Peyer's patch (tissue), 4 donors: ENCODE results near the gene DGCR8. TPM values are rescaled to one million over a fixed set of nuclear protein-coding genes. Genes with fewer than 3 reads are reported as not detected.

Source experiments
- DNase-seq, 3 donors: peaks; one replicate each; pipeline ENCODE4 v3.0.0-alpha.2; 2017 to 2019
- H3K27ac ChIP-seq, 4 donors: fragments of 200-600 bp; sonication (generic); one replicate each; pipeline ENCODE4 v1.5.1; 2016 to 2019
- H3K27me3 ChIP-seq, 2 donors: fragments of 200-600 bp; sonication (generic); one replicate each; pipeline ENCODE4 v1.5.1; 2019
- H3K36me3 ChIP-seq, 3 donors: fragments of 200-600 bp; sonication (generic); one replicate each; pipeline ENCODE4 v1.5.1; 2016 to 2019
- H3K4me1 ChIP-seq, 4 donors: fragments of 200-600 bp; sonication (generic); one replicate each; pipeline ENCODE4 v1.5.1; 2016 to 2019
- H3K4me3 ChIP-seq, 4 donors: fragments of 200-600 bp; sonication (generic); 1 replicate in 3 of 4; 2 replicates in 1 of 4; pipeline ENCODE4 v1.5.1; 2016 to 2019; ENCODE audit warnings: mild to moderate bottlenecking in 1 of 4
- H3K9me3 ChIP-seq, 4 donors: fragments of 200-600 bp; sonication (generic); one replicate each; pipeline ENCODE4 v1.5.1; 2016 to 2019; ENCODE audit warnings: mild to moderate bottlenecking in 1 of 4
- POLR2A ChIP-seq, 2 donors: fragments of 450-650 bp; IDR thresholded peaks; one replicate each; pipeline ENCODE4 v1.5.1; 2017; ENCODE audit warnings: antibody characterized with exemption in 2 of 2, mild to moderate bottlenecking in 2 of 2, moderate library complexity in 2 of 2
- total RNA-seq, 4 donors: library from RNA; depleted of rRNA; stranded (reverse); fragments of >200 nt; gene quantifications; one replicate each; pipeline ENCODE4 v1.1.0, GENCODE V29; 2016
- TF ChIP-seq, protein P1 (sequence below), 6 experiments: fragments of 450-650 bp in 4 of 6; fragments of 200-600 bp in 2 of 6; sonication (generic) in 1 of 6; IDR thresholded peaks; one replicate each; pipeline ENCODE4 v1.5.1; 2017 to 2019; ENCODE audit warnings: antibody characterized with exemption in 6 of 6, mild to moderate bottlenecking in 3 of 6, moderate library complexity in 1 of 6

Gene DGCR8
- total RNA-seq, 4 donors from 2014 or later: 40.6 to 138 (median 64.9) TPM

DNA sequence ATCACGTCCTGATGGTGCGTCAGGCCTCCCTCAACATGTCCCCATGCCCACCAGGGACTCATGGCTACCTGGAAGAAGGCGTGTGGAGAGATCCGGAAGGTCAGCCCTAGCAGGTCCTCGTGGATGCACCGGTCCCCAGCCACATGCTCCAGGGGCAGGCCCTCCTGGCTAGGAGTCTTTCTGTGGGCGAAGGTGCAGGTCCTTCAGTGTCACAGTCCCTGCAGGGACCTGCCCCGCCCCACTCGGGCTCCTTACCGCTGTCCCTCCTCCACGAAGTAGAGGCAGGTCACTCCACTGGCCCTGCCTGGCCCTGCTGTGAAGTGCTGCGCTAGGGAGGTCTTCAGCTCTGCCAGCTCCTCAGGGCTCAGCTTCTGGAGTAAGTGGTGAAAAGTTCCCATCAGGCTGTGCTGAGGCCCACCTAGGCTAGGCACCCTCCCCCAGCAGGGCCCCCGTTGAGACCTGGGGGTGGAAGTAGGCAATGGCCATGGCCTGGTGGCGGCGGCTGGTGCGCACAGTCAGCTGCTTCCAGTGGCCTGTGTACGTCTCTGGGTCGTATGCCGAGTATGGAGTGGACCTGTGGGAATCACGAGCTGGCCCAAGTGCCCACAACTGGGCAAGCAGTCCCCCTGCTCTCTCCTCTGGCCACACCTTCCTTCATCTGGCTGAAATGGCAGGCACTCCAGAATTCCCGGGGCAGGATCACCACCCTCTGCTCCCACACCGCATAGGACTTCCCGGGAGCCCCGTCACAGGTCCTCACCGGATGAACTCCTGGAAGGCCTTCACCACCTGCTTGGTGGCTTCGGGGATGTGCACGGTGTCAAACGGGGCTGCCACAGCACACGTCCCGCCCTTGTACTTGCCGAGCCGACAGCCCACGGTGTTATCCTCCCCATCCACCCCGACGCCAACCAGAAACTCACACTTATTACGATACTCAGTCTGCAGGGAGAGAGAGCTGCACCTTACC is 34.8 kb downstream of the DGCR8 start:
- Histone ChIP-seq H3K9me3 (no peaks in the 10 kb centered on the region), H3K4me1 (peaks cover 6 to 34% (median 17%) of the 10 kb centered on the region in 4 donors), H3K27ac (no peak overlapping the region), H3K4me3 (no peak overlapping the region), H3K36me3 (peaks cover 0 to 66% (median 0%) of the 10 kb centered on the region in 3 donors), H3K27me3 (no peaks in the 10 kb centered on the region)
- DNase-seq: no peak
- TF ChIP-seq, protein P1, sequence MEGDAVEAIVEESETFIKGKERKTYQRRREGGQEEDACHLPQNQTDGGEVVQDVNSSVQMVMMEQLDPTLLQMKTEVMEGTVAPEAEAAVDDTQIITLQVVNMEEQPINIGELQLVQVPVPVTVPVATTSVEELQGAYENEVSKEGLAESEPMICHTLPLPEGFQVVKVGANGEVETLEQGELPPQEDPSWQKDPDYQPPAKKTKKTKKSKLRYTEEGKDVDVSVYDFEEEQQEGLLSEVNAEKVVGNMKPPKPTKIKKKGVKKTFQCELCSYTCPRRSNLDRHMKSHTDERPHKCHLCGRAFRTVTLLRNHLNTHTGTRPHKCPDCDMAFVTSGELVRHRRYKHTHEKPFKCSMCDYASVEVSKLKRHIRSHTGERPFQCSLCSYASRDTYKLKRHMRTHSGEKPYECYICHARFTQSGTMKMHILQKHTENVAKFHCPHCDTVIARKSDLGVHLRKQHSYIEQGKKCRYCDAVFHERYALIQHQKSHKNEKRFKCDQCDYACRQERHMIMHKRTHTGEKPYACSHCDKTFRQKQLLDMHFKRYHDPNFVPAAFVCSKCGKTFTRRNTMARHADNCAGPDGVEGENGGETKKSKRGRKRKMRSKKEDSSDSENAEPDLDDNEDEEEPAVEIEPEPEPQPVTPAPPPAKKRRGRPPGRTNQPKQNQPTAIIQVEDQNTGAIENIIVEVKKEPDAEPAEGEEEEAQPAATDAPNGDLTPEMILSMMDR (IDR thresholded peaks at IDR 0.05): no peak
- no peak for TF ChIP-seq POLR2A (IDR thresholded peaks at IDR 0.05)

DNA sequence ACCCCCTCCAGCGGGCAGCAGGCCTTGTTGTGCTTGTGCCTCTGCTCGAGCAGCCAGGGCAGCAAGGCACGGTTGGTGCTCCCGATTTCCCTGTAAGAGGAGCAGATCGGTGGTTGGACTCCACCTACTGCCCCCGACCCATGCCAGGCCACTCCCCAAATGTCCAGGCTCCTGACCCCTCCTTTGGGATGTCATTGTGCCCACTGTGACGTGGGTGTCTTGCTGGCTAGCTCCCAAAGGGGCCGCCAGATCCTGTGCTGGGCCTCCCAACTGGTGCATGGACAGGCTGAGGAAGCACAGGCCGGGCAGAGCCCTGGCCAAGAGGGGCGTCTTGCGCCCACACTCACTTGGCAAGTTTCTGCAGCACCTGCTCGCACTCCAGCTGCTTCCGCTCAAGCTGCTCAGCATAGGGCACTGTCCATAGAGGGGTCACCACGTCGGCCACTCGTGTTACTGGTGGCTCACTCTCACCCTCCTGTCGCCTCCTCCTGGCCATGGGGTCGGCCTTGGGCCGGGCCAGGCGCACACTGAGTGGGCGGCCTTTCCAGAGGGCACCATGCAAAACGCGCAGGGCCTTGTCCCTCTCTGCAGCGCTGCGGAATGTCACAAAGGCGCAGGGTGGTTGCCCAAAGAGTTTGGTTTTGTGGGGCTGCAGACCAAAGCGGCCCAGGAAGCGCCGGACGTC is 35.8 kb downstream of the DGCR8 start, which contains the start of gene RANBP1:
RANBP1 (plus strand) TSS at position 414 of the 685 bp plus-strand sequence; CDS start at position 495, 81 bp downstream.
- Histone ChIP-seq H3K27me3 (no peaks in the 10 kb centered on the region), H3K4me1 (peaks cover 6 to 34% (median 17%) of the 10 kb centered on the region in 4 donors), H3K4me3 (peak within 1 kb of the TSS; percentile 71 to 83 (median 80)), H3K9me3 (no peaks in the 10 kb centered on the region), H3K27ac (peak within 1 kb of the TSS; percentile 82 to 85 (median 82)), H3K36me3 (peaks cover 0 to 68% (median 0%) of the 10 kb centered on the region in 3 donors)
- TF ChIP-seq, protein P1 (IDR thresholded peaks at IDR 0.05): no peak
- TF ChIP-seq POLR2A (IDR thresholded peaks at IDR 0.05): no peak
- DNase-seq: no peak

DNA sequence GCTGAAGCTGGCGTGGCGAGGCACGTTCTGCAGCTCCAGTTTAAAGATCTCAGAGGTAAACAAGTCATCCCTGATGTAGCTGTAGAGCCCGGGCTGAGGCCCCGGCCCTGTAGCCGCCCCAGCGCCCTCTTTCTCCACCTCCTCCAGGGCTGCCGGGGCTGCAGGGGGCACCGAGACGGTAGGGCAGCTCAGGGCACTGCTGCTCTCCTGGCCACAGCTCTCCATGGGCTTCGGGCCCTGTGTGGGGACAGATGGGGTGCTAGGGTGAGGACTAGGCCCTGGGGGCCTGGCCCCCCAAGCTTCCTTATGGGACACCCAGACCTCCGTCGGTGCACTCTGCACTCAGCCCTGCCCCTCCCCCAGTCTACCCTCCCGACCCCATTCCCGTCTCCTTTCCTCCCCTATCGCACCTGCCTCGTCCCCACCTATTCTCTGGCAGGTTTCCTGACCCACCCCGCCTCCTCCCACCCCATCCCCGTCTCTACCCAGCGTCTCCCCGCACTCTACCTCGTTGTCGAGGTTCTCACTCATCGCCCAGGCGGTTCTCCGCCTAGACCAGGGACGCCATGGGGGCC is 36.4 kb downstream of the DGCR8 start:
- Histone ChIP-seq H3K27ac (peak overlapping the region; percentile 82 to 85 (median 82)), H3K9me3 (no peaks in the 10 kb centered on the region), H3K27me3 (no peaks in the 10 kb centered on the region), H3K4me1 (peaks cover 6 to 34% (median 16%) of the 10 kb centered on the region in 4 donors), H3K4me3 (peak overlapping the region; percentile 71 to 83 (median 80)), H3K36me3 (peaks cover 0 to 68% (median 0%) of the 10 kb centered on the region in 3 donors)
- no peak for TF ChIP-seq POLR2A (IDR thresholded peaks at IDR 0.05)
- TF ChIP-seq, protein P1 (IDR thresholded peaks at IDR 0.05): no peak
- DNase-seq: peak in 1 of 3 donors; percentile 61

DNA sequence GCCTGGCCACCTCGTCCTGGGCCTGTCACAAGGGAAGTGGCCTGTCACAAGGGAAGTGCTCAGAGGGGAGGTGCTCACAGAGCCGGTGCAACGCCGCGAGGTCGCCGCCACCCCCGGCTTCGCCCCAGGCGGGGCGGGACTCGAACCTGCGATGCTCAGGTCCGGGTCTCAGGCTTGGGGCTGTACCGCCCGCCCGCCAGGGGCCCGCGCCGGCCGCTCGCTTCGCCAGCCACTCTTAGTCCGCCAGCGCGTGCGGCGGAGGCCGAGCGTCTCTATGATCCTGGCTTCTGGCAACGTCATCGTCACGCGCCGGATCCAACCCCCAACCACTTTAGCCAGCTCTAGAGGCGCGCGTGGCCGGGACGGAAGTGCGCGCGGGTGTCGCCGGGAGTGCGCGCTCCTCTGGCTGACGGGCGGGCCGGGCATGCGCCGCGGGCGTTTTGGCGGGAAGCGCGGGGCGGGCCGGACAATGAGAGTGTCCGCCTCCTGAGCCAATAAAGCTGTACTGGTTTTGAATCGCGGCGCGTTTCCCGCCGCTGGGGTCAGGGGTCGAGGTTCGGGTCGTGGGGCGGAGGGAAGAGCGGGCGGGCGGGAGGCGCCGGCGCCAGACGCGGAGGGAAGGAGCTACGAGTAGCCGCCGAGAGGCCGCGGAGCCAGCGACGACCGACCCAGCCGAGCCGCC is 37.1 kb downstream of the DGCR8 start, which contains the start of gene TRMT2A:
TRMT2A (minus strand) TSS at position 276 of the 682 bp plus-strand sequence. CDS start 320 bp downstream, outside the sequence.
- TF ChIP-seq, protein P1 (IDR thresholded peaks at IDR 0.05): peak in 5 of 6 experiments; percentile 6 to 34 (median 27)
- TF ChIP-seq POLR2A (IDR thresholded peaks at IDR 0.05): peak; percentile 16 to 42
- peak; percentile 98 to 99 (median 99) for DNase-seq
- Histone ChIP-seq H3K36me3 (peaks cover 0 to 70% (median 0%) of the 10 kb centered on the region in 3 donors), H3K27ac (peak within 1 kb of the TSS; percentile 82 to 85 (median 82)), H3K4me1 (peaks cover 6 to 34% (median 16%) of the 10 kb centered on the region in 4 donors), H3K27me3 (no peaks in the 10 kb centered on the region), H3K9me3 (no peaks in the 10 kb centered on the region), H3K4me3 (peak within 1 kb of the TSS; percentile 71 to 83 (median 80))
